HEK293T (cell line): ENCODE measurements around the gene TSTD2.
"Not testable (repeated sequence)": the region's sequence is repeated elsewhere in the genome, so short reads cannot be mapped to it uniquely, and the experiment has no call there.

Source experiments
- CTCF ChIA-PET: fragments of 350-600 bp; formaldehyde crosslinking; extraction: SDS; loops from one replicate; lab custom pipeline; 2021; ENCODE audit warnings: antibody characterized with exemption, inconsistent platforms; lab: Yijun Ruan, JAX
- POLR2A ChIA-PET: fragments of 350-600 bp; formaldehyde crosslinking; extraction: SDS; loops from one replicate; lab custom pipeline; 2020; ENCODE audit warnings: antibody characterized with exemption, inconsistent platforms; lab: Yijun Ruan, JAX
- DNase-seq: peaks from one replicate; pipeline ENCODE4 v3.0.0; 2012; ENCODE audit warnings: mixed read lengths; ENCODE audit errors: extremely low spot score
- ARNT ChIP-seq: fragments of 450-650 bp; IDR thresholded peaks from 2 replicates; pipeline ENCODE4 v1.6.1; 2017; ENCODE audit warnings: mild to moderate bottlenecking
- BHLHE40 ChIP-seq: fragments of 450-650 bp; IDR thresholded peaks from 2 replicates; pipeline ENCODE4 v1.6.1; 2016; ENCODE audit warnings: mild to moderate bottlenecking, moderate library complexity, borderline replicate concordance
- CTBP1 ChIP-seq: fragments of 450-650 bp; IDR thresholded peaks from 2 replicates; pipeline ENCODE4 v1.6.1; 2016; ENCODE audit warnings: borderline replicate concordance
- ELF4 ChIP-seq: fragments of 450-650 bp; IDR thresholded peaks from 2 replicates; pipeline ENCODE4 v1.6.1; 2017; ENCODE audit warnings: antibody characterized with exemption
- FOXA1 ChIP-seq: fragments of 450-650 bp; IDR thresholded peaks from 2 replicates; pipeline ENCODE4 v1.6.1; 2016; ENCODE audit warnings: mild to moderate bottlenecking
- FOXK2 ChIP-seq: fragments of 450-650 bp; IDR thresholded peaks from 2 replicates; pipeline ENCODE4 v1.6.1; 2016; ENCODE audit warnings: mild to moderate bottlenecking
- FOXM1 ChIP-seq: fragments of 450-650 bp; IDR thresholded peaks from 2 replicates; pipeline ENCODE4 v1.6.1; 2017; ENCODE audit warnings: mild to moderate bottlenecking, borderline replicate concordance
- HDGF ChIP-seq: fragments of 450-650 bp; IDR thresholded peaks from 2 replicates; pipeline ENCODE4 v1.6.1; 2017; ENCODE audit warnings: antibody characterized with exemption, borderline replicate concordance
- L3MBTL2 ChIP-seq: fragments of 450-650 bp; conservative IDR thresholded peaks from 2 replicates; pipeline ENCODE4 v1.6.1; 2016; ENCODE audit warnings: mild to moderate bottlenecking
- LEF1 ChIP-seq: fragments of 450-650 bp; IDR thresholded peaks from 2 replicates; pipeline ENCODE4 v1.6.1; 2017; ENCODE audit warnings: mild to moderate bottlenecking, borderline replicate concordance
- NFRKB ChIP-seq: fragments of 450-650 bp; IDR thresholded peaks from 2 replicates; pipeline ENCODE4 v1.6.1; 2016; ENCODE audit warnings: mild to moderate bottlenecking, moderate library complexity
- SP1 ChIP-seq: fragments of 450-650 bp; IDR thresholded peaks from 2 replicates; pipeline ENCODE4 v1.6.1; 2017
- SUZ12 ChIP-seq: fragments of 450-650 bp; IDR thresholded peaks from 2 replicates; pipeline ENCODE4 v1.6.1; 2016; ENCODE audit warnings: mild to moderate bottlenecking
- TARDBP ChIP-seq: fragments of 450-650 bp; IDR thresholded peaks from 2 replicates; pipeline ENCODE4 v1.6.1; 2016
- ZNF384 ChIP-seq: fragments of 450-650 bp; IDR thresholded peaks from 2 replicates; pipeline ENCODE4 v1.6.1; 2016
- TF ChIP-seq, protein P1 (sequence below): fragments of 450-650 bp; IDR thresholded peaks from 2 replicates; pipeline ENCODE4 v1.6.1; 2016

TSTD2 gene

DNA sequence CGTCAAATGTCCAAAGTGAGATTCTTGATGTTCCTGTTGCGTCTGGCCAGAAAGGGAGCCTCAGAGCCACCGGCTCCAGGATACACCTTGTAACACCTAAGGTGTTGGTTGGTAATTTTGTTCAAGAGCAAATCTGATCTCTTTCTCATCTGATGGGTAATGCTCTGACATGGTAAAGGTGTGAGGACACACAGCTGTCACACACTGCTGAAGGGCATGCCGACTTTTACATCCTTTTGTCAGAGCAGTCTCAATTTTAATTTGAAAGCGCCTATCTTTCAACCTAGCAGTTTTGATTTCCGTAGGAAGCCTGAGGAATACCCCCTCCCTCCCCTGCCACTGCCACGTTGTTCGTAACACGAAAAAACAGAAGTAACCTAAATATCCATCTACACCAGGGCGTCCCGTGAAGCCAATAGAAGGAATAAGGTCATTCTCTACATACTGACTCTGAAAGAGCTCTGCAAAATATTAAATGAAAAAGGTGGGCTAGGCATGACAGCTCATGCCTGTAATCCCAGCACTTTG lies 57.4 kb downstream of the TSTD2 start:
- DNase-seq: no peak
- no peak for TF ChIP-seq HDGF
- TF ChIP-seq, protein P1, sequence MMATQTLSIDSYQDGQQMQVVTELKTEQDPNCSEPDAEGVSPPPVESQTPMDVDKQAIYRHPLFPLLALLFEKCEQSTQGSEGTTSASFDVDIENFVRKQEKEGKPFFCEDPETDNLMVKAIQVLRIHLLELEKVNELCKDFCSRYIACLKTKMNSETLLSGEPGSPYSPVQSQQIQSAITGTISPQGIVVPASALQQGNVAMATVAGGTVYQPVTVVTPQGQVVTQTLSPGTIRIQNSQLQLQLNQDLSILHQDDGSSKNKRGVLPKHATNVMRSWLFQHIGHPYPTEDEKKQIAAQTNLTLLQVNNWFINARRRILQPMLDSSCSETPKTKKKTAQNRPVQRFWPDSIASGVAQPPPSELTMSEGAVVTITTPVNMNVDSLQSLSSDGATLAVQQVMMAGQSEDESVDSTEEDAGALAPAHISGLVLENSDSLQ: no peak
- no peak for TF ChIP-seq CTBP1
- TF ChIP-seq ELF4: no peak
- TF ChIP-seq FOXM1: no peak
- ChIA-PET POLR2A (no interaction called here), CTCF (interaction anchor here (0.8 kb wide), 1 partner anchor 23 kb away, joined by 3 read pairs; no protein-coding TSS in a partner anchor)

DNA sequence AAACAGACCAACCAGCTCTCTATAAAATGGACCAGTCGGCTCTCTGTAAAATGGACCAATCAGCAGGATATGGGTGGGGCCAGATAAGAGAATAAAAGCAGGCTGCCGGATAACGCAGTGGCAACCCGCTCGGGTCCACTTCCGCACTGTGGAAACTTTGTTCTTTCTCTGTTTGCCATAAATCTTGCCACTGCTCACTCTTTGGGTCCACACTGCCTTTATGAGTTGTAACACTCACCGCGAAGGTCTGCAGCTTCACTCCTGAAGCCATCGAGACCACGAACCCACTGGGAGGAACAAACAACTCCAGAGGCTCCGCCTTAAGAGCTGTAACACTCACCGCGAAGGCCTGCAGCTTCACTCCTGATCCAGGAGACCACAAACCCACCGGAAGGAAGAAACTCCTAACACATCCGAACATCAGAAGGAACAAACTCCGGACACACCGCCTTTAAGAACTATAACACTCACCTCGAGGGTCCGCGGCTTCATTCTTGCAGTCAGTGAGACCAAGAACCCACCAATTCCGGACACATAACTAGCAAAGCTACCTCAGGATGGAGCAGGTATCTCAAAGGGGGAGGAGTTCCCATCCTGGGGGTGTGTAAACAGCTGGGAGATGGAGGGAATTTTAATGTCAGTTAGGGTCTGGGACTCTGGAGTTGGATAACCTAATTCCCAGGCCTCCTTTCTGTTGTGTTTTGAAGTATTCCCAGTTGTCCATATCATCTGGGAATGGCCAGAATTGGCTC lies 58.1 kb downstream of the TSTD2 start:
- CTCF ChIA-PET: interaction anchor here (1.1 kb wide), 1 partner anchor 88 kb away, joined by 3 read pairs; no protein-coding TSS in a partner anchor
- DNase-seq, POLR2A ChIA-PET: not testable (repeated sequence)

DNA sequence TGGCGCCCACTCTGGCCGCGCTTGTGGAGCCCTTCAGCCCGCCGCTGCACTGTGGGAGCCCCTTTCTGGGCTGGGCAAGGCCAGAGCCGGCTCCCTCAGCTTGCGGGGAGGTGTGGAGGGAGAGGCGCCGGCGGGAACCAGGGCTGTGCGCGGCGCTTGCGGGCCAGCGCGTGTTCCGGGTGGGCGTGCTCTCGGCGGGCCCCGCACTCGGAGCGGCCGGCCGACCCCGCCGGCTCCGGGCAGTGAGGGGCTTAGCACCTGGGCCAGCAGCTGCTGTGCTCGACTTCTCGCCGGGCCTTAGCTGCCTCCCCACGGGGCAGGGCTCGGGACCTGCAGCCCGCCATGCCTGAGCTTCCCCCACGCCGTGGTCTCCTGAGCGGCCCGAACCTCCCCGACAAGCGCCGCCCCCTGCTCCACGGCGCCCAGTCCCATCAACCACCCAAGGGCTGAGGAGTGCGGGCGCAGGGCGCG lies 59.0 kb downstream of the TSTD2 start:
- CTCF ChIA-PET: interaction anchor here (1.1 kb wide), 1 partner anchor 87 kb away, joined by 3 read pairs; no protein-coding TSS in a partner anchor
- POLR2A ChIA-PET, DNase-seq: not testable (repeated sequence)

DNA sequence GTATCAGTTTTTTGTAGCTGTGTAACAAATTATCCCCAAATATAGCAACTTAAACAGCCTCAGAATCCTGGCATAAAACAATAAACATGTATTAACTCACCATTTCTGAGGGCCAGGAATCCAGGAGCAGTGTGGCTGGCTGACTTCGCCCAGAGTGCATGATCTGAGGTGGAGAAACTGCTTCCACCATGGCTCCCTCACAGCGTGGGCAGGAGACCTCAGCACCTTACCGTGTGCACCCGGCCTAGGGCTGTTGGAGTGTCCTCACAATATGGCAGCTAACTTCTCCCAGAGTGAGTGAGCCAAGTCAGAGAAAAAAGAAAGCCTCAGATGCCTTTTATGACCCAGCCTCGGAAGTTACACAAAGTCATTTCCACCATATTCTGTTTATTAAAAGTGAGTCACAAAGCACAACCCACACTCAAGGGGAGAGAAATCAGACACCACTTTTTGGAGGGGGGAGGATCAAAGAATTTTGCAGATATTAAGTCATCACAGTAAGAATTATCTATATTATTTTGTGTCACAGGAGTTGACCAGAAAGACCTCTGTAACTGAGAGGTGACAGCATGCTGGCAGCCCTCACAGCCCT lies 59.6 kb downstream of the TSTD2 start:
- POLR2A ChIA-PET: no interaction called here
- CTCF ChIA-PET: no interaction called here
- DNase-seq: no peak
- TF ChIP-seq TARDBP (no peak), ELF4 (no peak), FOXA1 (no peak), HDGF (no peak), L3MBTL2 (no peak), SUZ12 (no peak), CTBP1 (no peak), NFRKB (no peak), LEF1 (no peak), ARNT (no peak), BHLHE40 (no peak), ZNF384 (no peak), FOXK2 (no peak), SP1 (no peak), FOXM1 (no peak)
- TF ChIP-seq, protein P1: no peak

DNA sequence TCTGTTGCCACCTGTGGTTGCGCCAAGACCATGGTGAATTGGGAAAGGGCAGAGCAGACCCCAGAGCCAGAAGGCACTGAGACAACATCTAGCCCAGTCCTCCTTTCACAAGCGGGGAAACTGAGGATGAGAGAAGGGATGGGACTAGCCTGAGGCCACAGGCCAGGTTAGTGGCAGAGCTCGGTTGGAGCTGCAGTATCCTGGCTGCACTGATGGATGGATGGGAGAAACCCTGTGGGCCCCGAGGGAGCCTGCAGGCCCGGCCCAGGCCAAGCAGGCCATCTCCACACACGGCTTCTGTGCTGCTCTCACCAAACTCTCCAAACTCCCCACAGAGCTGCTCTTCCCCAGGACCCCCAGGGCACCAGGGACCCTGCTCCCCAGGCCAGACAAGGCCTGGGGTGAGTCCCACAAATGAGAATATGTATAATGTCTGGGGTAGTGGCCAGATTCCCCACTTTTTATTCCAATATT lies 60.2 kb downstream of the TSTD2 start:
- no peak for DNase-seq
- ChIA-PET CTCF (no interaction called here), POLR2A (no interaction called here)
- TF ChIP-seq SUZ12 (no peak), CTBP1 (no peak)

DNA sequence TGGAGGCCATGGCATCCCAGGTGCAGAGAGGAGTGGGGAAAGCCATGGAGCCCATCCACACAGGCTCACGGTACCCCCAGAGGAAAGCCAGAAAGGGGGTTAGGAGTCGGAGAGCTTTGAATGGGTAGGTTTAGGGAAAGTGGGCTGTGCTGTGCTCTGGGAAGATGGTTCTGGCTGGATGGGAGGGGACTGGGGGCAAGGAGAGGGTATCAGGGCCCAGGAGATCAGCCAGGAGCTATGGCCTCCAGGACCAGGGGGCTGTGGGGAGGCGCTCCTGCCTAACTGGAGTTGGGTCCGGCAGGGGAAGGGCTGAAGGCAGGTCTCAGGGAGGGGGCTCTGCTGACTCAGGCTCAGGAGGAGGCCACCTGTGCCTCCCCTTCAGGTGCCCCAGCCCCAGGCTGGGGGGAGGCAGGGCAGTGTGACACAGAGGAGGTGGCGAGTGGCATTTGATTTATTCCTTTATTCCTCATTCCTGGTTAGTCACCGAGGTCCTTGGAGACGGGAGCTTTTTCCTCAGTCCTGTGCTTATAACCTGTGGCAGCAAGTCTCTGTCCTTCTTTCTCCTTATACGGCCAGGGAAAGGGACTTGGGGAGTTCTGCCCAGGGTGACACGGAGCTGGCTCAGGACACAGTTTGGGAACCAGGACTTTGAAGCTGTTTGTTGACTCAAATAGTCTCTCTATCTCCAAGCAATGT lies 60.8 kb downstream of the TSTD2 start:
- POLR2A ChIA-PET: no interaction called here
- DNase-seq: no peak
- TF ChIP-seq NFRKB (no peak), FOXK2 (no peak), BHLHE40 (no peak)
- CTCF ChIA-PET: no interaction called here

DNA sequence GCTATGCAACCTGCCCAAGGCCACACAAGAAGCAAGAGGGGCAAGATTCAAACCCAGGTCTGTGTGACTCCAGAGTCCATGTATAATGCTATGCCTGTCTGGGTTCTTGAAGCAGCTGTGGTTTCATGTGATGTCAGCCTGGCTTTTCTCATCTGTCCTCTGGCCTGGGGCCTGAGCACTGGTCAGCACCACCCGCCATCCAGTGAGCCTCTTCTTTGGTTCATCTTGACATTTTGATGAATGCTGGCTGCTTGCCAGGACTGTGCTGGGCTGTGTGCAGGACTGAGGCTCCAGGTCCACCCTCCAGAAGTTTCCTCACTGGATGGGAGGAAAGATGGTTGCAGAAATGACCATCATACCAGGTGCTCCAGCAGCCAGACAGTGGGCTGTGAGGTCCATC lies 61.5 kb downstream of the TSTD2 start:
- DNase-seq: no peak
- CTCF ChIA-PET: no interaction called here
- POLR2A ChIA-PET: no interaction called here
- no peak for TF ChIP-seq ELF4
- TF ChIP-seq FOXA1: no peak
- TF ChIP-seq FOXM1: no peak
- TF ChIP-seq TARDBP: no peak
- TF ChIP-seq SP1: no peak
- no peak for TF ChIP-seq NFRKB
- TF ChIP-seq, protein P1: no peak
- TF ChIP-seq CTBP1: no peak
- TF ChIP-seq FOXK2: no peak
- no peak for TF ChIP-seq HDGF
- TF ChIP-seq LEF1: no peak
- no peak for TF ChIP-seq L3MBTL2
